Mesodermal cell (in vitro differentiated cells): Measurements from ENCODE around the gene PCDHGA7.
"Not testable (repeated sequence)": the region's sequence is repeated elsewhere in the genome, so short reads cannot be mapped to it uniquely, and the experiment has no call there.

Experiments
- H3K27ac ChIP-seq: 2 replicates; pipeline ENCODE4 v1.7.0; 2013; ENCODE audit warnings: mild to moderate bottlenecking, low read depth, low read length, moderate library complexity; ENCODE audit not compliant: severe bottlenecking
- H3K36me3 ChIP-seq: 2 replicates; pipeline ENCODE4 v1.7.1; 2013; ENCODE audit warnings: mild to moderate bottlenecking, low read length, moderate library complexity; ENCODE audit not compliant: control insufficient read depth, insufficient read depth
- H3K4me1 ChIP-seq: one replicate; pipeline ENCODE4 v1.7.1; 2013; ENCODE audit warnings: mild to moderate bottlenecking, low read length; ENCODE audit not compliant: insufficient read depth, control insufficient read depth, poor library complexity, severe bottlenecking
- H3K4me3 ChIP-seq: 2 replicates; pipeline ENCODE4 v1.7.0; 2013; ENCODE audit warnings: low read length, control low read depth, mild to moderate bottlenecking; ENCODE audit not compliant: insufficient read depth, poor library complexity, severe bottlenecking; ENCODE audit errors: extremely low read depth
- H3K9me3 ChIP-seq: 2 replicates; pipeline ENCODE4 v1.7.1; 2013; ENCODE audit warnings: mild to moderate bottlenecking, low read length, moderate library complexity; ENCODE audit not compliant: control insufficient read depth
- WGBS, 2 experiments: methylation state at CpG; one replicate each; pipeline ENCODE4 v1.1.5; 2013; ENCODE audit warnings: missing lambda C conversion rate in 2 of 2; ENCODE audit not compliant: insufficient coverage in 2 of 2; 5-methylcytosine and 5-hydroxymethylcytosine counted together

Gene PCDHGA7

GRCh38 chr5:141369994-141370848 is 12.3 kb upstream of the PCDHGA7 start, which contains the start of gene PCDHGB3:
Gene PCDHGB3, plus strand, starts transcription at chr5:141370242. Its CDS starts 153 bp downstream, at chr5:141370395.
- H3K27ac ChIP-seq, result no peak within 1 kb of the TSS
- no peaks in the 10 kb centered on the region for H3K36me3 ChIP-seq
- peaks cover 28% of the 10 kb centered on the region for H3K9me3 ChIP-seq
- 94% methylated on average over 31 to 32 of the region's 32 CpGs for WGBS, 2 experiments
- no peaks in the 10 kb centered on the region for H3K4me1 ChIP-seq
- no peak within 1 kb of the TSS for H3K4me3 ChIP-seq

- Histone ChIP-seq H3K4me1 (no peaks in the 10 kb centered on the region), H3K4me3 (no peak overlapping the region), H3K27ac (no peak overlapping the region), H3K9me3 (peaks cover 16% of the 10 kb centered on the region), H3K36me3 (no peaks in the 10 kb centered on the region)
- 96% methylated on average over 66 of the region's 69 CpGs for WGBS, 2 experiments
Measured at GRCh38 chr5:141371572-141372475, 10.7 kb upstream of the PCDHGA7 start.

GRCh38 chr5:141373673-141374317 is 8.7 kb upstream of the PCDHGA7 start, which contains the start of gene PCDHGA6:
Gene PCDHGA6, plus strand, starts transcription at chr5:141373891. Its CDS starts 193 bp downstream, at chr5:141374084.
- 93% methylated on average over 26 to 27 of the region's 27 CpGs for WGBS, 2 experiments
- no peak within 1 kb of the TSS for H3K27ac ChIP-seq
- no peak within 1 kb of the TSS for H3K4me3 ChIP-seq
- H3K4me1 ChIP-seq, result no peaks in the 10 kb centered on the region
- no peaks in the 10 kb centered on the region for H3K36me3 ChIP-seq
- peaks cover 16% of the 10 kb centered on the region for H3K9me3 ChIP-seq

GRCh38 chr5:141374627-141375026 is 7.9 kb upstream of the PCDHGA7 start:
- Histone ChIP-seq H3K9me3 (peaks cover 16% of the 10 kb centered on the region), H3K36me3 (no peaks in the 10 kb centered on the region), H3K4me1 (no peaks in the 10 kb centered on the region), H3K4me3 (no peak overlapping the region), H3K27ac (no peak overlapping the region)
- WGBS, 2 experiments, result 84 to 94% methylated on average over 14 of the region's 14 CpGs

GRCh38 chr5:141375444-141376155 is 6.9 kb upstream of the PCDHGA7 start:
- H3K36me3 ChIP-seq, H3K4me1 ChIP-seq, H3K4me3 ChIP-seq, H3K27ac ChIP-seq: not testable (repeated sequence)
- 94 to 95% methylated on average over 21 to 30 of the region's 48 CpGs for WGBS, 2 experiments
- peaks cover 16% of the 10 kb centered on the region for H3K9me3 ChIP-seq

- no peaks in the 10 kb centered on the region for H3K36me3 ChIP-seq
- no peak overlapping the region for H3K4me3 ChIP-seq
- peaks cover 20% of the 10 kb centered on the region for H3K9me3 ChIP-seq
- no peaks in the 10 kb centered on the region for H3K4me1 ChIP-seq
- H3K27ac ChIP-seq, result no peak overlapping the region
- 95 to 98% methylated on average over 14 to 20 of the region's 21 CpGs for WGBS, 2 experiments
Measured at GRCh38 chr5:141383345-141383744, 803 bp downstream of the PCDHGA7 start.

- no peaks in the 10 kb centered on the region for H3K36me3 ChIP-seq
- WGBS, 2 experiments, result 94 to 95% methylated on average over 39 to 43 of the region's 43 CpGs
- no peak overlapping the region for H3K4me3 ChIP-seq
- H3K27ac ChIP-seq, result no peak overlapping the region
- peaks cover 31% of the 10 kb centered on the region for H3K9me3 ChIP-seq
- no peaks in the 10 kb centered on the region for H3K4me1 ChIP-seq
Measured at GRCh38 chr5:141384471-141385267, 2.1 kb downstream of the PCDHGA7 start.

- H3K4me3 ChIP-seq, result peak within 1 kb of the TSS; percentile 18
- 64 to 74% methylated on average over 12 to 15 of the region's 40 CpGs for WGBS, 2 experiments
- H3K27ac ChIP-seq, result not testable (repeated sequence)
Measured at GRCh38 chr5:141387557-141388311, 5.2 kb downstream of the PCDHGA7 start, which contains the start of gene PCDHGB4. Gene PCDHGB4, plus strand, starts transcription at chr5:141387698. Its CDS starts 187 bp downstream, at chr5:141387885.

GRCh38 chr5:141388661-141389060 is 6.1 kb downstream of the PCDHGA7 start:
- Histone ChIP-seq H3K9me3 (peaks cover 50% of the 10 kb centered on the region), H3K36me3 (peaks cover 14% of the 10 kb centered on the region), H3K4me1 (no peaks in the 10 kb centered on the region), H3K4me3 (no peak overlapping the region), H3K27ac (no peak overlapping the region)
- 94 to 98% methylated on average over 4 to 6 of the region's 10 CpGs for whole genome bisulfite sequencing, 2 experiments

More at GRCh38 chr5:141387557-141388311, 5.2 kb downstream of the PCDHGA7 start, which contains the start of gene PCDHGB4:
- H3K9me3 ChIP-seq, result peaks cover 49% of the 10 kb centered on the region
- H3K36me3 ChIP-seq, H3K4me1 ChIP-seq: not testable (repeated sequence)
